A673 (cell line): ENCODE data around the gene RUNX2.

Source experiments
- EZH2 ChIP-seq: fragments of 200-600 bp; sonication (generic); IDR thresholded peaks from 2 replicates; pipeline ENCODE4 v1.6.1; 2017; ENCODE audit warnings: borderline replicate concordance, low read depth, mild to moderate bottlenecking, mixed read lengths, antibody characterized with exemption, low read length; ENCODE audit not compliant: poor library complexity, severe bottlenecking
- TF ChIP-seq, protein P1 (sequence below): fragments of 300-800, 200-600 bp; sonication (generic); conservative IDR thresholded peaks from 2 replicates; pipeline ENCODE4 v1.5.1; 2017; ENCODE audit warnings: low read depth, mild to moderate bottlenecking, antibody characterized with exemption, low read length, moderate library complexity, mixed read lengths

DNA sequence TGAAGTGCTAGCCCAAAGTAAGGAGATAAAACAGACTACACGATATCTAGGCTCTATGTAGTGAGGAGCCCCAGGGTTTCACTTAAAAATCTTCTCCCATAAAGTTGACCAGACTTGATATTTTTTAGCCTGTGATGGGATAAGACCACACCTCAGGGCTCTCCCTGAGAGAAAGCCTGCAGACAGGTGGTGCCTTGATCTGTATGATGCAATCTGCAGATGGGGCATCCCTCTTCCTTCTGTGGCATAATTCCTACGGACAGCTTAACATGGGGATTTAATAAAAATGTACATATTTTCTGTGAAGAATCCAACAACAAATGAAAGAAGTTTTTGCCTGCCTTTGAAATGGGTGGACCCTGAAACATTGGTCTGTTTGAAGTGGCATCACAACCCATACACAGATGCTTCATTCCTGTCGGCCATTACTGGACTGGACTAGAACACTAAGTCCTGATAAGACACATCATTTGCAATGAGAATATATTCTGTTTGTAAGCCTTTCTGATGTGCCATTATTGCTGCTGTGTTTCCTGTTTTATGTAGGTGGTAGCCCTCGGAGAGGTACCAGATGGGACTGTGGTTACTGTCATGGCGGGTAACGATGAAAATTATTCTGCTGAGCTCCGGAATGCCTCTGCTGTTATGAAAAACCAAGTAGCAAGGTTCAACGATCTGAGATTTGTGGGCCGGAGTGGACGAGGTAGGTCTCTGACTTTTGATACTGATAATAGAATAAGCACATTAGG lies 103.4 kb downstream of the RUNX2 start:
- TF ChIP-seq, protein P1, sequence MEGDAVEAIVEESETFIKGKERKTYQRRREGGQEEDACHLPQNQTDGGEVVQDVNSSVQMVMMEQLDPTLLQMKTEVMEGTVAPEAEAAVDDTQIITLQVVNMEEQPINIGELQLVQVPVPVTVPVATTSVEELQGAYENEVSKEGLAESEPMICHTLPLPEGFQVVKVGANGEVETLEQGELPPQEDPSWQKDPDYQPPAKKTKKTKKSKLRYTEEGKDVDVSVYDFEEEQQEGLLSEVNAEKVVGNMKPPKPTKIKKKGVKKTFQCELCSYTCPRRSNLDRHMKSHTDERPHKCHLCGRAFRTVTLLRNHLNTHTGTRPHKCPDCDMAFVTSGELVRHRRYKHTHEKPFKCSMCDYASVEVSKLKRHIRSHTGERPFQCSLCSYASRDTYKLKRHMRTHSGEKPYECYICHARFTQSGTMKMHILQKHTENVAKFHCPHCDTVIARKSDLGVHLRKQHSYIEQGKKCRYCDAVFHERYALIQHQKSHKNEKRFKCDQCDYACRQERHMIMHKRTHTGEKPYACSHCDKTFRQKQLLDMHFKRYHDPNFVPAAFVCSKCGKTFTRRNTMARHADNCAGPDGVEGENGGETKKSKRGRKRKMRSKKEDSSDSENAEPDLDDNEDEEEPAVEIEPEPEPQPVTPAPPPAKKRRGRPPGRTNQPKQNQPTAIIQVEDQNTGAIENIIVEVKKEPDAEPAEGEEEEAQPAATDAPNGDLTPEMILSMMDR: no peak
- TF ChIP-seq EZH2: no peak
